Skin of body (tissue), 2 donors: ENCODE measurements around the gene RNF2. TPM values are rescaled to one million over a fixed set of nuclear protein-coding genes. Genes with fewer than 3 reads are reported as not detected.
"Not testable (repeated sequence)": the region's sequence is repeated elsewhere in the genome, so short reads cannot be mapped to it uniquely, and the experiment has no call there.

ENCODE experiments used
- DNase-seq: peaks from one replicate; lab custom pipeline; 2025; lab: John Stamatoyannopoulos, UW
- total RNA-seq: library from RNA; depleted of rRNA; stranded (reverse); fragments of >200 nt; gene quantifications from one replicate; pipeline ENCODE4 v1.2.3, GENCODE V29; 2014

The RNF2 gene
- 27.5 TPM for total RNA-seq

- peak; percentile 65 for DNase-seq
These were observed at the start of gene RNF2 for GRCh38 chr1:185044981-185045813. TSS of gene RNF2 (plus strand) at chr1:185045558. CDS start at chr1:185087554, 41,996 bp downstream.

- DNase-seq = not testable (repeated sequence)
These were observed 45.4 kb upstream of the RNF2 start for GRCh38 chr1:184999974-185000373.

- DNase-seq = not testable (repeated sequence)
These were observed 44.0 kb upstream of the RNF2 start for GRCh38 chr1:185001312-185001880.

GRCh38 chr1:185008838-185009237 lies 36.5 kb upstream of the RNF2 start:
- DNase-seq = no peak

- DNase-seq = no peak
These were observed 35.0 kb upstream of the RNF2 start for GRCh38 chr1:185010361-185010760.

- no peak for DNase-seq
These were observed 30.4 kb upstream of the RNF2 start for GRCh38 chr1:185014941-185015340.

GRCh38 chr1:185015631-185016030 lies 29.7 kb upstream of the RNF2 start:
- DNase-seq = no peak

GRCh38 chr1:185016880-185017279 lies 28.5 kb upstream of the RNF2 start:
- no peak for DNase-seq

GRCh38 chr1:185017338-185017737 lies 28.0 kb upstream of the RNF2 start:
- no peak for DNase-seq

GRCh38 chr1:185017966-185018365 lies 27.4 kb upstream of the RNF2 start:
- DNase-seq = no peak

- no peak for DNase-seq
These were observed 18.0 kb upstream of the RNF2 start for GRCh38 chr1:185027252-185027882.

GRCh38 chr1:185033686-185034085 lies 11.7 kb upstream of the RNF2 start:
- peak; percentile 36 for DNase-seq

- no peak for DNase-seq
These were observed 10.1 kb upstream of the RNF2 start for GRCh38 chr1:185035258-185035657.

- DNase-seq = peak; percentile 29
These were observed 6.5 kb upstream of the RNF2 start for GRCh38 chr1:185038813-185039376.

- DNase-seq = peak; percentile 67
These were observed 5.5 kb upstream of the RNF2 start for GRCh38 chr1:185039726-185040407.

GRCh38 chr1:185040408-185040735 lies 5.0 kb upstream of the RNF2 start:
- DNase-seq = no peak

GRCh38 chr1:185041742-185042141 lies 3.6 kb upstream of the RNF2 start:
- no peak for DNase-seq

- no peak for DNase-seq
These were observed 2.6 kb upstream of the RNF2 start for GRCh38 chr1:185042737-185043136.

- peak; percentile 36 for DNase-seq
These were observed 971 bp upstream of the RNF2 start for GRCh38 chr1:185044387-185044786.

- DNase-seq = peak; percentile 23
These were observed 595 bp downstream of the RNF2 start for GRCh38 chr1:185045814-185046492.

- DNase-seq = no peak
These were observed 1.3 kb downstream of the RNF2 start for GRCh38 chr1:185046668-185047067.
